HL-60 (cell line): ENCODE results near the gene FARS2.

ENCODE experiments used
- GABPA ChIP-seq: IDR thresholded peaks from 2 replicates; pipeline ENCODE4 v1.6.1; 2012; ENCODE audit warnings: low read depth
- POLR2AphosphoS5 ChIP-seq: IDR thresholded peaks from 2 replicates; pipeline ENCODE4 v1.6.1; 2012; ENCODE audit warnings: low read depth
- TF ChIP-seq, protein P1 (sequence below): IDR thresholded peaks from one replicate; pipeline ENCODE4 v1.5.1; 2011; ENCODE audit warnings: low read length, control low read depth, inconsistent platforms; ENCODE audit not compliant: insufficient read depth
- TF ChIP-seq, protein P2 (sequence below): IDR thresholded peaks from 2 replicates; pipeline ENCODE4 v1.6.1; 2012; ENCODE audit warnings: low read depth; ENCODE audit not compliant: insufficient replicate concordance

DNA sequence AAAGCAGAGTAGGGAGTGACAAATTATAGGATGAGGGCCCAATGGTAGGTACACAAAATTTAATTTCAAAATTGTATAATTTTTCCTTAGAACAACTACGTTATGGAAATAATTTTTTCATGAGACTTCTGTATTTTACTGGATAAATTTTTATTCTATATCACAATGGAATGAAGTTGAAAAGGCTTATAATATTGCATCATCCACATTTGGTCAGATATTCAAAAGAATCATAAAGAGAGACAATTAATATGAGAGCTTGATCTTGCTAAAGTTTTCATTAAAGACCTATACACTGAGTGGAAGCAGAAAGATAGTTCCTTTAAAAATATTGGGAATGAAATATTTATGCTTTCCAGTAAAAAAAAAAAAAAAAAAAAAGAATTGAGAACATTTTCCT, 242.8 kb downstream of the FARS2 start:
- TF ChIP-seq, protein P1, sequence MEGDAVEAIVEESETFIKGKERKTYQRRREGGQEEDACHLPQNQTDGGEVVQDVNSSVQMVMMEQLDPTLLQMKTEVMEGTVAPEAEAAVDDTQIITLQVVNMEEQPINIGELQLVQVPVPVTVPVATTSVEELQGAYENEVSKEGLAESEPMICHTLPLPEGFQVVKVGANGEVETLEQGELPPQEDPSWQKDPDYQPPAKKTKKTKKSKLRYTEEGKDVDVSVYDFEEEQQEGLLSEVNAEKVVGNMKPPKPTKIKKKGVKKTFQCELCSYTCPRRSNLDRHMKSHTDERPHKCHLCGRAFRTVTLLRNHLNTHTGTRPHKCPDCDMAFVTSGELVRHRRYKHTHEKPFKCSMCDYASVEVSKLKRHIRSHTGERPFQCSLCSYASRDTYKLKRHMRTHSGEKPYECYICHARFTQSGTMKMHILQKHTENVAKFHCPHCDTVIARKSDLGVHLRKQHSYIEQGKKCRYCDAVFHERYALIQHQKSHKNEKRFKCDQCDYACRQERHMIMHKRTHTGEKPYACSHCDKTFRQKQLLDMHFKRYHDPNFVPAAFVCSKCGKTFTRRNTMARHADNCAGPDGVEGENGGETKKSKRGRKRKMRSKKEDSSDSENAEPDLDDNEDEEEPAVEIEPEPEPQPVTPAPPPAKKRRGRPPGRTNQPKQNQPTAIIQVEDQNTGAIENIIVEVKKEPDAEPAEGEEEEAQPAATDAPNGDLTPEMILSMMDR, result no peak
- TF ChIP-seq POLR2AphosphoS5 (no peak), GABPA (no peak)
- TF ChIP-seq, protein P2, sequence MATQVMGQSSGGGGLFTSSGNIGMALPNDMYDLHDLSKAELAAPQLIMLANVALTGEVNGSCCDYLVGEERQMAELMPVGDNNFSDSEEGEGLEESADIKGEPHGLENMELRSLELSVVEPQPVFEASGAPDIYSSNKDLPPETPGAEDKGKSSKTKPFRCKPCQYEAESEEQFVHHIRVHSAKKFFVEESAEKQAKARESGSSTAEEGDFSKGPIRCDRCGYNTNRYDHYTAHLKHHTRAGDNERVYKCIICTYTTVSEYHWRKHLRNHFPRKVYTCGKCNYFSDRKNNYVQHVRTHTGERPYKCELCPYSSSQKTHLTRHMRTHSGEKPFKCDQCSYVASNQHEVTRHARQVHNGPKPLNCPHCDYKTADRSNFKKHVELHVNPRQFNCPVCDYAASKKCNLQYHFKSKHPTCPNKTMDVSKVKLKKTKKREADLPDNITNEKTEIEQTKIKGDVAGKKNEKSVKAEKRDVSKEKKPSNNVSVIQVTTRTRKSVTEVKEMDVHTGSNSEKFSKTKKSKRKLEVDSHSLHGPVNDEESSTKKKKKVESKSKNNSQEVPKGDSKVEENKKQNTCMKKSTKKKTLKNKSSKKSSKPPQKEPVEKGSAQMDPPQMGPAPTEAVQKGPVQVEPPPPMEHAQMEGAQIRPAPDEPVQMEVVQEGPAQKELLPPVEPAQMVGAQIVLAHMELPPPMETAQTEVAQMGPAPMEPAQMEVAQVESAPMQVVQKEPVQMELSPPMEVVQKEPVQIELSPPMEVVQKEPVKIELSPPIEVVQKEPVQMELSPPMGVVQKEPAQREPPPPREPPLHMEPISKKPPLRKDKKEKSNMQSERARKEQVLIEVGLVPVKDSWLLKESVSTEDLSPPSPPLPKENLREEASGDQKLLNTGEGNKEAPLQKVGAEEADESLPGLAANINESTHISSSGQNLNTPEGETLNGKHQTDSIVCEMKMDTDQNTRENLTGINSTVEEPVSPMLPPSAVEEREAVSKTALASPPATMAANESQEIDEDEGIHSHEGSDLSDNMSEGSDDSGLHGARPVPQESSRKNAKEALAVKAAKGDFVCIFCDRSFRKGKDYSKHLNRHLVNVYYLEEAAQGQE, result no peak
